Prostate gland (tissue), 2 donors: ENCODE measurements around the gene SSBP3. TPM values are rescaled to one million over a fixed set of nuclear protein-coding genes. Genes with fewer than 3 reads are reported as not detected.
A peak's percentile ranks its signal among the peaks of the same experiment; 100 is the strongest.

Experiments used
- DNase-seq: peaks from one replicate; pipeline ENCODE4 v3.0.0-alpha.2; 2019; ENCODE audit warnings: low spot score
- H3K27ac ChIP-seq, 2 donors: fragments of 200-600 bp; sonication (generic); 2 replicates each; pipeline ENCODE4 v1.5.1; 2017 to 2019
- H3K27me3 ChIP-seq: fragments of 200-600 bp; sonication (generic); replicated peaks from 2 replicates; pipeline ENCODE4 v1.5.1; 2019; ENCODE audit not compliant: insufficient read depth
- H3K36me3 ChIP-seq, 2 donors: fragments of 200-600 bp; sonication (generic); 1 replicate in 1 of 2; 2 replicates in 1 of 2; pipeline versions ENCODE4 v1.5.1 to v1.8.1; 2017 to 2019
- H3K4me1 ChIP-seq: fragments of 200-600 bp; sonication (generic); replicated peaks from 2 replicates; pipeline ENCODE4 v1.5.1; 2019
- H3K4me3 ChIP-seq, 2 donors: fragments of 200-600 bp; sonication (generic); 2 replicates each; pipeline ENCODE4 v1.5.1; 2017 to 2019
- H3K9me3 ChIP-seq: fragments of 200-600 bp; sonication (generic); 2 replicates; pipeline ENCODE4 v1.5.1; 2017
- POLR2A ChIP-seq: fragments of 450-650 bp; IDR thresholded peaks from one replicate; pipeline ENCODE4 v1.6.1; 2016; ENCODE audit warnings: antibody characterized with exemption, mild to moderate bottlenecking
- POLR2AphosphoS5 ChIP-seq: sonication (generic); formaldehyde crosslinking; IDR thresholded peaks from one replicate; pipeline ENCODE4 v1.6.1; 2017; ENCODE audit warnings: antibody characterized with exemption
- WGBS: methylation state at CpG from one replicate; pipeline ENCODE4 v1.1.5; 2018; 5-methylcytosine and 5-hydroxymethylcytosine counted together
- intact Hi-C: fragments of 100-400 bp; cut with DNase I; formaldehyde crosslinking; loops from one replicate; pipeline ENCODE4 v1.14.2; 2022
- total RNA-seq, 2 donors: library from RNA; depleted of rRNA; stranded (reverse); fragments of >200 nt; gene quantifications; one replicate each; pipeline ENCODE4 v1.1.0, GENCODE V29; 2016
- TF ChIP-seq, protein P1 (sequence below), 4 experiments: fragments of 200-600 bp in 2 of 4; fragments of 450-650 bp in 2 of 4; sonication (generic) in 2 of 4; IDR thresholded peaks; 1 replicate in 3 of 4; 2 replicates in 1 of 4; pipeline ENCODE4 v1.5.1; 2016 to 2019; ENCODE audit warnings: antibody characterized with exemption in 4 of 4, mild to moderate bottlenecking in 2 of 4, moderate library complexity in 2 of 4

Gene SSBP3
- total RNA-seq, 2 donors from 2014 or later: 45.0 to 94.4 TPM

- TF ChIP-seq POLR2AphosphoS5 (no peak), POLR2A (no peak)
- TF ChIP-seq, protein P1, sequence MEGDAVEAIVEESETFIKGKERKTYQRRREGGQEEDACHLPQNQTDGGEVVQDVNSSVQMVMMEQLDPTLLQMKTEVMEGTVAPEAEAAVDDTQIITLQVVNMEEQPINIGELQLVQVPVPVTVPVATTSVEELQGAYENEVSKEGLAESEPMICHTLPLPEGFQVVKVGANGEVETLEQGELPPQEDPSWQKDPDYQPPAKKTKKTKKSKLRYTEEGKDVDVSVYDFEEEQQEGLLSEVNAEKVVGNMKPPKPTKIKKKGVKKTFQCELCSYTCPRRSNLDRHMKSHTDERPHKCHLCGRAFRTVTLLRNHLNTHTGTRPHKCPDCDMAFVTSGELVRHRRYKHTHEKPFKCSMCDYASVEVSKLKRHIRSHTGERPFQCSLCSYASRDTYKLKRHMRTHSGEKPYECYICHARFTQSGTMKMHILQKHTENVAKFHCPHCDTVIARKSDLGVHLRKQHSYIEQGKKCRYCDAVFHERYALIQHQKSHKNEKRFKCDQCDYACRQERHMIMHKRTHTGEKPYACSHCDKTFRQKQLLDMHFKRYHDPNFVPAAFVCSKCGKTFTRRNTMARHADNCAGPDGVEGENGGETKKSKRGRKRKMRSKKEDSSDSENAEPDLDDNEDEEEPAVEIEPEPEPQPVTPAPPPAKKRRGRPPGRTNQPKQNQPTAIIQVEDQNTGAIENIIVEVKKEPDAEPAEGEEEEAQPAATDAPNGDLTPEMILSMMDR (IDR thresholded peaks at IDR 0.05): no peak
- Histone ChIP-seq H3K9me3 (no peaks in the 10 kb centered on the region), H3K36me3 (no peaks in the 10 kb centered on the region), H3K4me1 (no peaks in the 10 kb centered on the region), H3K27me3 (no peaks in the 10 kb centered on the region), H3K4me3 (no peak overlapping the region), H3K27ac (no peak overlapping the region)
- WGBS: 72% methylated on average over 5 of the region's 5 CpGs
- no peak for DNase-seq
- intact Hi-C loops: no loop called here
Measured at GRCh38 chr1:54253480-54253879, 152.7 kb downstream of the SSBP3 start.

DNA sequence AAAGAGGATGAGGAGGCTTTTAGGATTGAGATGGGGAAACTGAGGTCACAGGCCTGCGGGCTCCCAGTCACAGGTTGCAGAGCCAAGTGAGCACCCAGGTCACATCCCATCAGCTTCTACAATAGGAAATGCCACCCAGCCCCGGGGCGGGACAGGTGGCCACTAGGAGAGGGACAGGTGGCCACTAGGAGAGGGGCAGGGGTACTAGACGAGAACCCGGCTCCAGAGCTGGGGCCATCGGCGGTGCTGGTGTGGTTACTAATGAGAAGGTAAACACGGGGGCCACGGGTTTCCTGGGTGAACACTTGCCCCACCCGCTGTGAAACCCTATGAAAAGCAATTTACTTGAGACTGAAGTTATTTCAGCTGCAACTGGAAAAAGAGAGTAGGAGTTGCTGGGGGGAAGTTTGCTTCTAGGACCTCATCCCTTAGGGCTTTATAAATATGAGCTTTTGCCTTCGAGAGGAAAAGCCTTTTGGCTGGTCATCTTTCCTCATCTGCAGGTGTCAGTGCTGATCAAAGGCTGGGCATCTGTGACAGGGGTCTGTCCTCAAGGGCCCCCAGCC, 153.7 kb downstream of the SSBP3 start:
- Histone ChIP-seq H3K27ac (no peak overlapping the region), H3K4me1 (no peaks in the 10 kb centered on the region), H3K4me3 (no peak overlapping the region), H3K27me3 (no peaks in the 10 kb centered on the region), H3K9me3 (no peaks in the 10 kb centered on the region), H3K36me3 (peaks cover 0 to 2% of the 10 kb centered on the region in 2 donors)
- DNase-seq: no peak
- intact Hi-C loops: no loop called here
- TF ChIP-seq POLR2A (no peak), POLR2AphosphoS5 (no peak)
- TF ChIP-seq, protein P1 (IDR thresholded peaks at IDR 0.05): no peak
- WGBS: 81% methylated on average over 11 of the region's 11 CpGs

DNA sequence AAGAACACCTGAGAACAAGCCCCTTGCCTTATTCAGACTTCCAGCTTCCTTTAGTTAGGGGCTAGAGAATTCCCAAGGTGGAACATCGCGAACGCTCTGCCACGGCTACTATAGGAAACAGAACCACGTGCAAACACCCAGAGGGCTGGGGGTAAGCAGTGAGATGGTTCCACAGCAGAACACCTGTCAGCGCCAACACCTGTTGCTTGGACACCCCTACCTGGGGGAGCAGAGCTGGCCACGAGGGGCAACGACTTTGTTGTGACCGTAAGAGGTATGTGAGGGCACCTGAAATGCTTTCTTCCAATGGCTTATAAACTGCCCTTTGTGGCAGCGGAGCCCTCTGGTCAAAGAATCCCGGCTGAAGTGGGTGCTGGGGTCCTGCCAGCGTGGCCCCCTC, 155.5 kb downstream of the SSBP3 start:
- H3K27ac ChIP-seq: no peak overlapping the region
- no peaks in the 10 kb centered on the region for H3K4me1 ChIP-seq
- TF ChIP-seq POLR2A (no peak), POLR2AphosphoS5 (no peak)
- TF ChIP-seq, protein P1 (IDR thresholded peaks at IDR 0.05): no peak
- WGBS: 89% methylated on average over 12 of the region's 12 CpGs
- H3K9me3 ChIP-seq: no peaks in the 10 kb centered on the region
- no peak for DNase-seq
- H3K4me3 ChIP-seq: no peak overlapping the region
- H3K27me3 ChIP-seq: no peaks in the 10 kb centered on the region
- intact Hi-C loops: no loop called here
- peaks cover 0 to 2% of the 10 kb centered on the region in 2 donors for H3K36me3 ChIP-seq

DNA sequence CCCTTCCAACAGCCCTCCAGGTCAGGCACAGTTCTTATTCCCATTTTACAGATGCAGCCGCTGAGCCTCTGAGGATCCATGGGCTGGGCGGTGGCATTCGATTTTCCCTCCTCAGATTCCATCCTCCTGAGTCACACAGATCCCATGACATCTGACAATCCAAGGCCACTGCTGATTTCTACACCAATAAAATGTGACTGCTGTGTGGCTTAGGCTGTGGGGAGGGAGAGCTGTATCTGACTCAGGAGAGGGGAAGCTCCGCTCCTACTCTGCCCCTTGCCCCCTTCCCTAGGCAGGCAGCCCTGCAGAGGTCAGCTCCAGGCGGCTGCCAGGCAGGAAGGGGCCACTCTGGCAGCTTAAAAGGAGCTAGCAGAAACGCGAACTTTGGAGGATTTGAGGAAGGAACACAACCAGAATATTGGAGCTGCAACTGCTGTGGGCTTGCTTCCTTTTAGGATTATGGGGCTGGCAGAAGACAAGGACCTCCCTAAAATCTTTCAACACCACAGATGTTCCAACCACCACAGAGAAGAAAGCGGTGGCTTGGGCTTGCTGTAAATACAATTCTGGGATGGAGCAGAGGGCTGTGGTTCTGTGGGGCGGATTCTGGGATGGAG, 156.3 kb downstream of the SSBP3 start:
- Histone ChIP-seq H3K9me3 (no peaks in the 10 kb centered on the region), H3K27me3 (no peaks in the 10 kb centered on the region), H3K36me3 (peaks cover 0 to 2% of the 10 kb centered on the region in 2 donors), H3K4me1 (no peaks in the 10 kb centered on the region), H3K4me3 (no peak overlapping the region), H3K27ac (peak overlapping the region in 1 of 2 donors; percentile 42)
- WGBS: 69% methylated on average over 9 of the region's 9 CpGs
- DNase-seq: no peak
- TF ChIP-seq, protein P1 (IDR thresholded peaks at IDR 0.05): no peak
- TF ChIP-seq POLR2A (no peak), POLR2AphosphoS5 (no peak)
- intact Hi-C loops: no loop called here

GRCh38 chr1:54248966-54249365, 157.2 kb downstream of the SSBP3 start:
- WGBS: 77% methylated on average over 4 of the region's 4 CpGs
- no peak for DNase-seq
- H3K27ac ChIP-seq: no peak overlapping the region
- no peak overlapping the region for H3K4me3 ChIP-seq
- TF ChIP-seq POLR2A (no peak), POLR2AphosphoS5 (no peak)
- TF ChIP-seq, protein P1 (IDR thresholded peaks at IDR 0.05): no peak
- intact Hi-C loops: no loop called here
- H3K36me3 ChIP-seq: peaks cover 0 to 2% of the 10 kb centered on the region in 2 donors
- H3K27me3 ChIP-seq: no peaks in the 10 kb centered on the region
- H3K9me3 ChIP-seq: no peaks in the 10 kb centered on the region
- H3K4me1 ChIP-seq: no peaks in the 10 kb centered on the region
